Endothelial cell of umbilical vein (primary cell): Measurements from ENCODE around the gene MOB2. TPM values are rescaled to one million over a fixed set of nuclear protein-coding genes. Genes with fewer than 3 reads are reported as not detected.
"Not testable (repeated sequence)": the region's sequence is repeated elsewhere in the genome, so short reads cannot be mapped to it uniquely, and the experiment has no call there.

Source experiments
- BruUV-seq: library from RNA; stranded (reverse); fragments of 400-500 nt; replicated peaks from 2 replicates; lab custom pipeline; 2021; lab: Mats Ljungman, UMichigan
- CTCF ChIA-PET: fragments of 300-600, 350-600 bp; sonication (Branson Sonifier 250); formaldehyde crosslinking; loops from one replicate; lab custom pipeline; 2021; ENCODE audit warnings: antibody characterized with exemption, inconsistent platforms; lab: Charles Lee
- POLR2A ChIA-PET: fragments of 300-600, 350-600 bp; sonication (Branson Sonifier 250); formaldehyde crosslinking; loops from one replicate; lab custom pipeline; 2021; ENCODE audit warnings: antibody characterized with exemption, inconsistent platforms; lab: Charles Lee
- DNase-seq: peaks from one replicate; pipeline ENCODE4 v3.0.0-alpha.2; 2011; ENCODE audit warnings: low read depth, low spot score
- FAIRE-seq: peaks from 2 replicates; lab custom pipeline; 2011; peaks lifted over from hg19 to GRCh38; lab: Jason Lieb, UNC
- H2AFZ ChIP-seq: 2 replicates; pipeline ENCODE4 v1.6.0; 2012; ENCODE audit warnings: low read depth, low read length, control low read depth, inconsistent platforms
- H3K27ac ChIP-seq: 2 replicates; pipeline ENCODE4 v1.5.1; 2011; ENCODE audit warnings: low read depth, mild to moderate bottlenecking, control low read depth, low read length, moderate library complexity; ENCODE audit not compliant: insufficient read depth
- H3K27me3 ChIP-seq, 2 experiments: 2 replicates each; pipeline versions ENCODE4 v1.6.0 to v1.6.1; 2011; ENCODE audit warnings: low read length in 2 of 2, mixed read lengths in 1 of 2; ENCODE audit not compliant: control insufficient read depth in 2 of 2, insufficient read depth in 2 of 2
- H3K36me3 ChIP-seq, 2 experiments: 2 replicates in 1 of 2; 3 replicates in 1 of 2; pipeline ENCODE4 v1.5.1; 2011; ENCODE audit warnings: low read length in 2 of 2, mild to moderate bottlenecking in 1 of 2, moderate library complexity in 1 of 2; ENCODE audit not compliant: control insufficient read depth in 2 of 2, insufficient read depth in 2 of 2; ENCODE audit errors: extremely low read depth in 1 of 2
- H3K4me1 ChIP-seq: 3 replicates; pipeline ENCODE4 v1.5.1; 2011; ENCODE audit warnings: mild to moderate bottlenecking, low read length; ENCODE audit not compliant: control insufficient read depth, insufficient read depth; ENCODE audit errors: extremely low read depth
- H3K4me2 ChIP-seq: 2 replicates; pipeline ENCODE4 v1.6.1; 2011; ENCODE audit warnings: low read length, control low read depth, mixed read lengths; ENCODE audit not compliant: insufficient read depth
- H3K4me3 ChIP-seq, 3 experiments: fragments of 200-600 bp in 1 of 3; sonication (generic), shearing (Covaris generic) in 1 of 3; replicated peaks in 1 of 3; 2 replicates each; pipeline ENCODE4 v1.5.1; 2011 to 2016; ENCODE audit warnings: control low read depth in 3 of 3, low read length in 3 of 3, mild to moderate bottlenecking in 2 of 3, inconsistent platforms in 1 of 3, low read depth in 1 of 3, moderate library complexity in 1 of 3; ENCODE audit not compliant: insufficient read depth in 1 of 3
- H3K79me2 ChIP-seq: 2 replicates; pipeline ENCODE4 v1.6.0; 2012; ENCODE audit warnings: low read length, inconsistent platforms; ENCODE audit not compliant: control insufficient read depth, insufficient read depth
- H3K9ac ChIP-seq: replicated peaks from 2 replicates; pipeline ENCODE3; 2011; ENCODE audit warnings: low read length, control low read depth; ENCODE audit not compliant: insufficient read depth; ENCODE audit errors: extremely low read depth
- H3K9me1 ChIP-seq: replicated peaks from 3 replicates; pipeline ENCODE4 v1.6.0; 2011; ENCODE audit warnings: mild to moderate bottlenecking, low read length; ENCODE audit not compliant: control insufficient read depth, insufficient read depth; ENCODE audit errors: extremely low read depth
- H3K9me3 ChIP-seq: replicated peaks from 2 replicates; pipeline ENCODE4 v1.5.1; 2012; ENCODE audit warnings: low read length, inconsistent platforms; ENCODE audit not compliant: control insufficient read depth, insufficient read depth
- H4K20me1 ChIP-seq: replicated peaks from 2 replicates; pipeline ENCODE3; 2011; ENCODE audit warnings: mild to moderate bottlenecking, low read length; ENCODE audit not compliant: control insufficient read depth, insufficient read depth; ENCODE audit errors: extremely low read depth
- EZH2 ChIP-seq: IDR thresholded peaks from 2 replicates; pipeline ENCODE4 v1.6.1; 2012; ENCODE audit warnings: borderline replicate concordance, low read depth, mild to moderate bottlenecking, moderate library complexity, low read length, inconsistent platforms; ENCODE audit not compliant: severe bottlenecking
- FOS ChIP-seq: IDR thresholded peaks from 2 replicates; pipeline ENCODE4 v1.6.1; 2011; ENCODE audit warnings: mild to moderate bottlenecking, low read length, moderate library complexity, borderline replicate concordance; ENCODE audit not compliant: insufficient read depth
- GATA2 ChIP-seq: IDR thresholded peaks from 2 replicates; pipeline ENCODE4 v1.7.0; 2011; ENCODE audit warnings: low read depth, mild to moderate bottlenecking, moderate library complexity, mixed read lengths, low read length; ENCODE audit not compliant: insufficient read length, insufficient read depth
- JUN ChIP-seq: IDR thresholded peaks from 2 replicates; pipeline ENCODE4 v1.6.1; 2011; ENCODE audit warnings: borderline replicate concordance, low read depth; ENCODE audit not compliant: insufficient read length, insufficient read depth
- MYC ChIP-seq: IDR thresholded peaks from one replicate; pipeline ENCODE4 v1.6.1; 2011; ENCODE audit warnings: mild to moderate bottlenecking, low read depth, low read length
- POLR2A ChIP-seq: IDR thresholded peaks from 2 replicates; pipeline ENCODE4 v1.6.1; 2012; ENCODE audit warnings: low read depth, mild to moderate bottlenecking, control low read depth, low read length
- POLR2AphosphoS5 ChIP-seq: IDR thresholded peaks from 2 replicates; pipeline ENCODE4 v1.6.1; 2012; ENCODE audit warnings: low read depth, mild to moderate bottlenecking, control low read depth, low read length, moderate library complexity; ENCODE audit not compliant: insufficient read depth
- dilution Hi-C: fragments of 300-500 bp; cut with MboI; formaldehyde crosslinking; loops from one replicate; pipeline ENCODE4 v1.15.0; 2019; ENCODE audit warnings: low sequenced_read_pairs; ENCODE audit not compliant: extremely low pct_ligation_motif_present
- intact Hi-C: fragments of 100-400 bp; cut with micrococcal nuclease; formaldehyde crosslinking; loops from one replicate; pipeline ENCODE4 v1.10.0; 2022
- polyA plus RNA-seq, 4 experiments: library from polyadenylated mRNA; depleted of rRNA in 3 of 4; stranded (reverse) in 3 of 4; unstranded in 1 of 4; fragments of >200 nt; gene quantifications; 2 replicates each; pipeline versions ENCODE4 v1.2.1 to v1.2.3, GENCODE V29; 2011 to 2012; ENCODE audit warnings: missing spikeins in 1 of 4
- total RNA-seq: library from RNA; stranded (reverse); gene quantifications from 2 replicates; pipeline ENCODE4 v1.2.3, GENCODE V29; 2021
- TF ChIP-seq, protein P1 (sequence below): IDR thresholded peaks from 2 replicates; pipeline ENCODE4 v1.6.1; 2011; ENCODE audit not compliant: insufficient read depth, insufficient read length
- TF ChIP-seq, protein P2 (sequence below), 2 donors: IDR thresholded peaks; 1 replicate in 1 of 2; 2 replicates in 1 of 2; pipeline ENCODE4 v1.5.1; 2011; ENCODE audit warnings: low read length in 2 of 2, mild to moderate bottlenecking in 2 of 2, moderate library complexity in 2 of 2, control low read depth in 1 of 2, inconsistent platforms in 1 of 2, low read depth in 1 of 2; ENCODE audit not compliant: insufficient read depth in 1 of 2; ENCODE audit errors: extremely low read depth in 1 of 2

The MOB2 gene
- total and polyA plus RNA-seq, 2 donors (not counting 3 experiments of a cell fraction or from before 2014, with no cell fraction given): 38.2 to 50.6 TPM

DNA sequence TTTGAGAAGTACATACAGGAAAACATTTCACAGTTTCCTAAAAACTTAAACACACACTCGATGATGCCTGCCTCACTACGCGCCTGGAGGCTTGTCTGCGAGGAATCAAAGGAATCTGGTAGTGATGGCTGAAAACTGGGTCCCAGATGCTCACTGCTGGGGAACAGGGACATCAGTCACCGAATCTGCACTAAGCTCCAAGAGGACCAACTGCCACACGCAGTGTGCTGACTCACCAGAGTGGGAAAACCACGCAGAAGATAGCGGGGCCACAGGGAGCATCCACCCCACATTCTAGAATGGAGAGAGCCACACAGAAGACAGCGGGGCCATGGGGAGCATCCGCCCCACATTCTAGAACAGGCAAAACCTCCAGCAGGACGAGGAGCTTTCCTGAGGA is 24.3 kb upstream of the MOB2 start:
- Histone ChIP-seq H3K27ac (no peak overlapping the region), H3K36me3 (no peaks in the 10 kb centered on the region), H2AFZ (no peak overlapping the region), H3K4me2 (no peak overlapping the region), H3K9ac (no peak overlapping the region), H4K20me1 (peaks cover 6% of the 10 kb centered on the region), H3K4me3 (no peak overlapping the region), H3K4me1 (no peaks in the 10 kb centered on the region), H3K27me3 (no peaks in the 10 kb centered on the region), H3K9me1 (no peaks in the 10 kb centered on the region), H3K79me2 (peaks cover 15% of the 10 kb centered on the region), H3K9me3 (no peaks in the 10 kb centered on the region)
- FAIRE-seq: no peak
- POLR2A ChIA-PET: no interaction called here
- BruUV-seq: no TSS peak
- intact Hi-C loops (loop anchor here (10.0 kb wide), 1 partner anchor 126 kb away; the partner anchor contains the start of gene BRSK2), dilution Hi-C loops (no loop called here)
- TF ChIP-seq POLR2A: no peak
- no peak for TF ChIP-seq MYC
- TF ChIP-seq GATA2: no peak
- TF ChIP-seq, protein P1, sequence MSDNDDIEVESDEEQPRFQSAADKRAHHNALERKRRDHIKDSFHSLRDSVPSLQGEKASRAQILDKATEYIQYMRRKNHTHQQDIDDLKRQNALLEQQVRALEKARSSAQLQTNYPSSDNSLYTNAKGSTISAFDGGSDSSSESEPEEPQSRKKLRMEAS: no peak
- TF ChIP-seq FOS: no peak
- TF ChIP-seq EZH2: no peak
- no peak for TF ChIP-seq POLR2AphosphoS5
- no peak for TF ChIP-seq JUN
- TF ChIP-seq, protein P2, sequence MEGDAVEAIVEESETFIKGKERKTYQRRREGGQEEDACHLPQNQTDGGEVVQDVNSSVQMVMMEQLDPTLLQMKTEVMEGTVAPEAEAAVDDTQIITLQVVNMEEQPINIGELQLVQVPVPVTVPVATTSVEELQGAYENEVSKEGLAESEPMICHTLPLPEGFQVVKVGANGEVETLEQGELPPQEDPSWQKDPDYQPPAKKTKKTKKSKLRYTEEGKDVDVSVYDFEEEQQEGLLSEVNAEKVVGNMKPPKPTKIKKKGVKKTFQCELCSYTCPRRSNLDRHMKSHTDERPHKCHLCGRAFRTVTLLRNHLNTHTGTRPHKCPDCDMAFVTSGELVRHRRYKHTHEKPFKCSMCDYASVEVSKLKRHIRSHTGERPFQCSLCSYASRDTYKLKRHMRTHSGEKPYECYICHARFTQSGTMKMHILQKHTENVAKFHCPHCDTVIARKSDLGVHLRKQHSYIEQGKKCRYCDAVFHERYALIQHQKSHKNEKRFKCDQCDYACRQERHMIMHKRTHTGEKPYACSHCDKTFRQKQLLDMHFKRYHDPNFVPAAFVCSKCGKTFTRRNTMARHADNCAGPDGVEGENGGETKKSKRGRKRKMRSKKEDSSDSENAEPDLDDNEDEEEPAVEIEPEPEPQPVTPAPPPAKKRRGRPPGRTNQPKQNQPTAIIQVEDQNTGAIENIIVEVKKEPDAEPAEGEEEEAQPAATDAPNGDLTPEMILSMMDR (IDR thresholded peaks at IDR 0.05; ENCODE audit: extremely low read depth in 1 of 2, insufficient read depth in 1 of 2, low read depth in 1 of 2, low read length in 2 of 2): no peak
- DNase-seq: no peak
- CTCF ChIA-PET: interaction anchor here (1.3 kb wide), 1 partner anchor 308 kb away, joined by 4 read pairs; no protein-coding TSS in a partner anchor

DNA sequence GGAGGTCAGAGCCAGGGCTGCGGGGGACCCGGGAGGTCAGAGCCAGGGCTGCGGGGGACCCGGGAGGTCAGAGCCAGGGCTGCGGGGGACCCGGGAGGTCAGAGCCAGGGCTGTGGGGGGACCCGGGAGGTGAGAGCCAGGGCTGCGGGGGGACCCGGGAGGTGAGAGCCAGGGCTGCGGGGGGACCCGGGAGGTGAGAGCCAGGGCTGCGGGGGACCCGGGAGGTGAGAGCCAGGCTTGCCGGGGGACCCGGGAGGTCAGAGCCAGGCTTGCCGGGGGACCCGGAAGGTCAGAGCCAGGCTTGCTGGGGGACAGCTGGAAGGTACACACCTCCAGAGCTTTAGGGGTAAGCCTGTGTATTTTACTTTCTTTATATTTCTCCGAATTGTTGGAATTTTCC is 23.8 kb upstream of the MOB2 start:
- intact Hi-C loops: loop anchor here (10.0 kb wide), 1 partner anchor 126 kb away; the partner anchor contains the start of gene BRSK2
- H3K4me3 ChIP-seq, H3K36me3 ChIP-seq, H3K9me3 ChIP-seq, H3K9me1 ChIP-seq, DNase-seq, POLR2A ChIA-PET, H3K9ac ChIP-seq, dilution Hi-C loops, FAIRE-seq, H3K4me1 ChIP-seq, H3K4me2 ChIP-seq, BruUV-seq, H3K27ac ChIP-seq, H3K27me3 ChIP-seq, H4K20me1 ChIP-seq, H2AFZ ChIP-seq: not testable (repeated sequence)
- H3K79me2 ChIP-seq: peaks cover 16% of the 10 kb centered on the region
- CTCF ChIA-PET: interaction anchor here (1.3 kb wide), 1 partner anchor 308 kb away, joined by 4 read pairs; no protein-coding TSS in a partner anchor
